Smooth muscle cell of the brain vasculature (primary cell): Measurements from ENCODE around the gene KCTD14.
"Not testable (repeated sequence)": the region's sequence is repeated elsewhere in the genome, so short reads cannot be mapped to it uniquely, and the experiment has no call there.

Experiments
- DNase-seq: peaks from one replicate; pipeline ENCODE4 v3.0.0-alpha.2; 2012; ENCODE audit warnings: low read depth, low spot score

KCTD14 gene

GRCh38 chr11:78048561-78048960 is 25.5 kb upstream of the KCTD14 start:
- DNase-seq, result no peak

DNA sequence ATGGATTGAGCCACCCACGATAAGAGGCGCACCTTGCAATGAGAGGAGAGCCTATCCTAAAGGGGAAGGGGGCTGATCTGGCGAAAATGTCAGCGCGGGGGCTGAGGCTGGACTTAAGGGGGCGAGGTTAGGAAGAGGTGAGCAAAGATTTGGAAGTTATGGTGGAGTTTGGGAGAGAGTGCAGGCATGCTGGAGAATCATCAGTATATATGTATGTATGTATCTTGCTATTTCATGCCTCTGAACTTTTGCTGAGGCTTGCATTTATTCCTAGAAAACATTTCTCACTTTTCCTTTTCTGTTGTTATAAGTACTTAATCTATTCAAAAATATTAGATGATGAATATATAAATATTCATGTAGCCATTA is 23.4 kb upstream of the KCTD14 start:
- no peak for DNase-seq

DNA sequence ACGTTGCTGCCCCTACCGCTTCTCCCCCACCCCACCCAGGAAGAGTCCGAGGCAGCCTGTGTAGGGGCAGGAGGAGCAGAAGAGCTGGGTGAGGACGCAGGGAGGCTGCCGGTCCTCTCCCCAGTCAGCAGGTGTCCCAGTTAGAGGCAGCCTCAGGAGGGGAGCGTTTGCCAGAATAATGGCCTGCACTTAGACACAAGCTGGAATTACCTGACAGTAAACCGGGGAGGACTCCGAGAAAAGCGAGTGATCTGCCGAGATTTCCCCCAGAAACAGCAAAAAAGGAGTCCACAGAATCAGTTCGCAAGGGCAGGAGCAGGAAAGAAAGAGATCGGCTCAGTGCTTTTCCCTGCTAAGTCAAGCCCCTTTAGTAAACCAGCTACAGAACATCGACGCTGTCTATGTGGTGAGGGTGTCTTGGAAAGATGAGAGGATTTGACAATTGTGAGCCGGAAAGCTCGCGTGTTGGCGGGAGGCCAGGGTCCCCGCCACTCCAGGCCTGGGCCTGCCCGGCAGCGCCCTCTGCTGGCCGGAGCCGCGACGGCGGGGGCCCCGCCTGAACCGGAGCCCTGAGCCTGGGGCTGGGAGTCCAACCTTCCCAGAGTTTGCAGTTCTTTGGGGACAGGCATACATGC is 22.9 kb upstream of the KCTD14 start:
- DNase-seq, result no peak

- no peak for DNase-seq
Measured at GRCh38 chr11:78044706-78045105, 21.6 kb upstream of the KCTD14 start.

GRCh38 chr11:78041843-78042440 is 18.9 kb upstream of the KCTD14 start:
- no peak for DNase-seq

DNA sequence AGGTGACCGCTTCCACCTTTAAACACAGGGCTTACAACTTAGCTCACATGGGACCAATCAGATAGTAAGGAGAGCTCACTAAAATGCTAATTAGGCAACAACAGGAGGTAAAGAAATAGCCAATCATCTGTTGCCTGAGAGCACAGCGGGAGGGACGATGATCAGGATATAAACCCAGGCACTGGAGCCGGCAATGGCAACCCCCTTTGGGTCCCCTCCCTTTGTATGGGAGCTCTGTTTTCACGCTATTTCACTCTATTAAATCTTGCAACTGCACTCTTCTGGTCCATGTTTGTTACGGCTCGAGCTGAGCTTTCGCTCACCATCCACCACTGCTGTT is 18.3 kb upstream of the KCTD14 start:
- DNase-seq, result not testable (repeated sequence)

GRCh38 chr11:78040691-78041379 is 17.8 kb upstream of the KCTD14 start:
- no peak for DNase-seq

DNA sequence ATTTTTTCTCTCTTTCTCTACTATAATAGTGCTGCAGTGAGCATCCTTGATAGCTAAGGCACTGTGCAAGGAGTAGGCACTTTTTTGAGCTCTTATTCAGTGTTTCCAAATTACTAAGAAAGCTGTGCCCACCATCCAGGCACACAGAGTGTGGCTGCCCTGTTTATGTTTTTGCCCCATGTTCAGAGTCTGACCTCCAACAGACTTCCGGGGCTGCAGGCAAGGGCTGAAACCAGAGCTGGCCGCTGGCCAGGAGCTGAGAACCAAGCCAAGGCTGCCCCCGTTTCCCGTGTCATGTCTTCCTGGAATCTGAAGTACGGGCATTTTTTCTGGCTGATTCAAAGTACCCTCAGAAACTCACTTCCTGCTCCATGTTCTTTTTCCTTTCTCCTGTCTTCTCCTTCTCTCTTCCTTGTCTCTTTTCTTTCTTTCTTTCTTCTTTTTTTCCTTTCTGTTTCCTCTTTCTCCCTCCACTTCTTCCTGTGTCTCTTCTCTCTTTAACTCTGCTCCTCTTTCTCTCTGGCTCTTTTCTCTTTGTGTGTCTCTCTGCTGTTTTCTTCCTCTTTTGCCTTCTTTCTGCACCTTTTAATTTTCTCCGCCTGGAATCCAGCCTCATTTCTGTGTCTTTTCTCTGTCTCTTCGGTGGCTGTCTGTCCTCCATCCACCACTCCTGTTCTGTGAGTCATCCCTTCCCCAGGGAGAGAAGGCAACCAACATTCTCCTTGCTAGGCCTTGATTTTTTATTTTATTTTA is 17.0 kb upstream of the KCTD14 start:
- peak; percentile 64 for DNase-seq

DNA sequence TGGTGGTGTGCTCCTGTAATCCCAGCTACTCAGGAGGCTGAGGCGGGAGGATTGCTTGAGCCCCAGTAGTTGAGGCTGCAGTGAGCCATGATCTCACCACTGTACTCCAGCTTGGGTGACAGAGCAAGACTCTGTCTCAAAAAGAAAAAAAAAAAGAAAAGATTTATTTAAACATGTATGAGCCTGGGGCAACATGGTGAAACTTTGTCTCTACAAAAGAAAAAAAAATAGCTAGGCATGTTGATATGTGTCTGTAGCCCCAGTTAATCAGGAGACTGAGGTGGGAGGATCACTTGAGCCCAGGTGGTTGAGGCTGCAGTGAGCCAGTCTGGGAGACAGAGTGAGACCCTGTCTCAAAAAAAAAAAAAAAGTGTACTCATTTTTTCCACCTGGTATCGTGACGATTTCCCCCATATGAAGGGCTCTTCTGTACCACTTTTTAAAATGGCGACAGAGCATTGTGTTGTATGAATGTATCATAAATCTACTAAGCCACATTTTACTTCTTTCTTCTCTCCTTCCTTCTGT is 16.4 kb upstream of the KCTD14 start:
- DNase-seq, result no peak

DNA sequence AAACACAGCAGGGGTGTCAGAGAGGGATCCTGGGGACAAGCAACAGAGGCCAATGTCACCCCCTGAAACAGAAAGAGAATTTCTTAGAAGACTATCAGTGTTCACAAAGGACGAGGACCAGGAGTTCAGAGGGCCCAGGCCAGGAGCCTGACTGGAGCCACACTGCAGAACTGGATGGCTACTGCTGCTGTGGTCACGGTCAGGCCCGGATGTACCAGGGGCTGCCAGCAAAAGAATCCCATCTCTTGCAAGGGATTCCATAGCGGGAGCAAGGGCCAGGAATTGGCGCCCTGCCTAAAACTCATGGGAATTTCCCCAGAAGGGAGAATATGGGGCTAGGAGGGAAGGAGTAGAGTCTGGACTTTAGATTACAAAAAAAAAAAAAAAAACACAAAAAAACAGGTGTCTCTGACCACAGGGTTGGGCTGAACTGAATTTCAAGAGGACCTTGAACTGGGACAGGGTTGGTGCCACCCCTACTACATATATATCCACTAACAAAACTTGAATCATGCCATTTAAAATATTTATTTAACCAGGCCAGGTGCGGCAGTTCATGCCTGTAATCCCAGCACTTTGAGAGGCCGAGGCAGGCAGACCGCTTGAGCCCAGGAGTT is 15.7 kb upstream of the KCTD14 start:
- DNase-seq, result no peak

- no peak for DNase-seq
Measured at GRCh38 chr11:78037825-78038620, 14.9 kb upstream of the KCTD14 start.

DNA sequence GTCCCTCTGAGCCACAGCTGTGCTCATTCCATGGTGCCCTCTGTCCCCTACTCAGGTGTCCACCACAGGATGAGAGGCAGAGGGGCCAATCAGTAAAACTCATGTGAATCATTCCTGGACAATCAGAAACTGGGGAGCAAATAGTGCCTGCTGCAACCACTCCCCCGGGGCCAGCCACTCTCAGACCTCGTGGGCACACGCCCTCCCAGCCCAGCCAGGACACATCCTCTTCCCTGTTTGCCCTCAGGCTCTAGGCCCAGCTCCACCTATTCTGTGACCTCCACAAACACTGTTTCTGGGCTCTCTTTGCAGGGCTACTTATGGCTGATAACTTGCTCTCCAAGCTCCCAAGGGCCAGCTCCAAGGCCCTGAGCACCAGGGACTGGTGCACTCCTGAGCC is 14.0 kb upstream of the KCTD14 start:
- no peak for DNase-seq

- DNase-seq, result no peak
Measured at GRCh38 chr11:78036313-78036712, 13.2 kb upstream of the KCTD14 start.

DNA sequence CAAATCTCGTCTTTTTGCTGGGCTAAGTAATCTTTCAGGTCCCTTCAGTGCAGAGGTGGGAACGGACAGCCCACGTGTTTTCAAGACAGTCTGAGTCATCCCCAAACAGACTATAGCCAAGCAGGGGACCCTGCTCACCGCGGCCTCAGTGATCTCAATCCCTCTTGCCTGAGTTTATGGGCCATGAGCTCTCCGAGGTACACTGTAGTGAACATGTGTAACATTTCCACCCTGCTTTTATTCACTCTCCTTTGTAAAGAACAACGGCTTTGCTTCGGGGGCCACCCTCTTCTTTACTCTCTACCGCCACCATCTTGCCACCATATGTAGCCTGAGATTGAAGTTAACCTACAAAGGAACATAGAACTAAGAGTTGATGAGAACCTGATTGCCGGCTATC is 11.5 kb upstream of the KCTD14 start:
- no peak for DNase-seq

- DNase-seq, result no peak
Measured at GRCh38 chr11:78033040-78033439, 10.0 kb upstream of the KCTD14 start.

DNA sequence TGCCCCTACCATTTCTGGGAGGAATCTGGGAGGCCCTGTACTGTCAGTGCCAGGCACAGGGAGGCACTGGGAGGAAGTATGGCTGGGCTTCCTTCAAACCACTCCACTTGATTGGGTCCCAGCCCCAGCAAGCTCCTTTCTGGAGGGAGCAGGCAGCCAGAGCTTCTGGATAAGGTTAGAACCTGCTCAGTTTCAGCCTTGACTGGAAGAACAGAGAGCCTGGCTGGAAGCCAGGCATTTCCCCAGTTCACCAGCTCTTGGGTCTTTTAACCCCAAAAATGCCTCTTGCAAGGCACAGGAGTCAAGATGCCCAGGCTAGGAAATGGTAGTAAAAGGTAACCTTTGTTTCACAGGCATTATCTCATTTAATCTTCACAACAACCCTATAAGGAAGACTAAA is 9.0 kb upstream of the KCTD14 start:
- no peak for DNase-seq

GRCh38 chr11:78031629-78032028 is 8.6 kb upstream of the KCTD14 start:
- no peak for DNase-seq

GRCh38 chr11:78030429-78031325 is 7.6 kb upstream of the KCTD14 start:
- DNase-seq, result peak; percentile 69

DNA sequence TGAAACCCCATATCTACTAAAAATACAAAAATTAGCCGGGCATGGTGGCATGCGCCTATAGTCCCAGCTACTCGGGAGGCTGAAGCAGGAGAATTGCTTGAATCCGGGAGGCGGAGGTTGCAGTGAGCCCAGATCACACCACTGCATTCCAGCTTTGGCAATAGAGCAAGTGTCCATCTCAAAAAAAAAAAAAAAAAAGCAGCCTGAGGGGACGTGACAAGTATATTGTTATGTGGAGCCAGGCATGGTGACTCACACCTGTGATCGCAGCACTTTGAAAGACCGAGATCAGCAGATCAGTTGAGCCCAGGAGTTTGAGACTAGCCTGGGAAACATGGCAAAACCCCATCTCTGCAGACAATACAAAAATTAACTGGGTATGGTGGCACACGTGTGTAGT is 5.3 kb upstream of the KCTD14 start:
- DNase-seq, result not testable (repeated sequence)

- no peak for DNase-seq
Measured at GRCh38 chr11:78027759-78028158, 4.7 kb upstream of the KCTD14 start.
